Spleen (tissue), 11 donors: ENCODE results near the gene PPOX. TPM values are rescaled to one million over a fixed set of nuclear protein-coding genes. Genes with fewer than 3 reads are reported as not detected.

Source experiments
- DNase-seq: peaks from one replicate; pipeline ENCODE4 v3.0.0-alpha.2; 2020
- H3K27ac ChIP-seq, 8 donors: fragments of 200-600 bp; sonication (generic) in 7 of 8; 1 replicate in 4 of 8; 2 replicates in 4 of 8; pipeline versions ENCODE4 v1.5.0 to v1.8.0; 2016 to 2021; ENCODE audit warnings: inconsistent platforms in 4 of 8, mild to moderate bottlenecking in 4 of 8, moderate library complexity in 1 of 8
- H3K27me3 ChIP-seq, 7 donors: fragments of 200-600 bp; sonication (generic) in 6 of 7; replicated peaks in 1 of 7; 1 replicate in 4 of 7; 2 replicates in 3 of 7; pipeline versions ENCODE4 v1.5.0 to v1.8.0; 2016 to 2021; ENCODE audit warnings: inconsistent platforms in 3 of 7, mild to moderate bottlenecking in 1 of 7
- H3K36me3 ChIP-seq, 6 donors: fragments of 200-600 bp; sonication (generic) in 5 of 6; 1 replicate in 4 of 6; 2 replicates in 2 of 6; pipeline versions ENCODE4 v1.5.0 to v1.8.0; 2016 to 2021; ENCODE audit warnings: inconsistent platforms in 2 of 6
- H3K4me1 ChIP-seq, 6 donors: fragments of 200-600 bp; sonication (generic) in 5 of 6; 1 replicate in 3 of 6; 2 replicates in 3 of 6; pipeline versions ENCODE4 v1.5.0 to v1.8.0; 2016 to 2021; ENCODE audit warnings: inconsistent platforms in 3 of 6
- H3K4me3 ChIP-seq, 8 donors: fragments of 200-600 bp; sonication (generic) in 7 of 8; 1 replicate in 4 of 8; 2 replicates in 4 of 8; pipeline versions ENCODE4 v1.5.0 to v1.8.0; 2016 to 2021; ENCODE audit warnings: inconsistent platforms in 4 of 8, mild to moderate bottlenecking in 4 of 8, moderate library complexity in 2 of 8
- H3K9me3 ChIP-seq, 8 donors: fragments of 200-600 bp; sonication (generic) in 7 of 8; 1 replicate in 4 of 8; 2 replicates in 4 of 8; pipeline versions ENCODE4 v1.5.0 to v1.8.0; 2016 to 2021; ENCODE audit warnings: inconsistent platforms in 4 of 8
- CTCF ChIP-seq, 11 experiments: fragments of 200-600 bp in 7 of 11; fragments of 450-650 bp in 4 of 11; sonication (generic) in 4 of 11; IDR thresholded peaks in 8 of 11; conservative IDR thresholded peaks in 3 of 11; 1 replicate in 7 of 11; 2 replicates in 4 of 11; pipeline versions ENCODE4 v1.4.0 to v1.8.0; 2016 to 2021; ENCODE audit warnings: antibody characterized with exemption in 11 of 11, inconsistent platforms in 4 of 11, mild to moderate bottlenecking in 1 of 11
- POLR2A ChIP-seq, 3 donors: fragments of 450-650 bp; IDR thresholded peaks; one replicate each; pipeline ENCODE4 v1.5.1; 2017; ENCODE audit warnings: antibody characterized with exemption in 3 of 3, mild to moderate bottlenecking in 1 of 3
- POLR2AphosphoS5 ChIP-seq, 3 donors: sonication (generic); formaldehyde crosslinking; IDR thresholded peaks; one replicate each; pipeline ENCODE4 v1.5.1; 2017; ENCODE audit warnings: antibody characterized with exemption in 3 of 3
- WGBS, 5 donors: extraction: QIAGEN DNeasy Blood & Tissue Kit in 3 of 5; methylation state at CpG; one replicate each; pipeline versions ENCODE4 v1.1.5 to v1.1.7; 2013 to 2018; 5-methylcytosine and 5-hydroxymethylcytosine counted together
- intact Hi-C: fragments of 100-400 bp; cut with DNase I; formaldehyde crosslinking; loops from one replicate; pipeline ENCODE4 v1.15.0; 2023; ENCODE audit warnings: low total_unique reads
- polyA plus RNA-seq, 3 donors: library from polyadenylated mRNA; stranded (reverse); fragments of 200-250 nt; gene quantifications; one replicate each; pipeline ENCODE4 v1.2.1, GENCODE V29; 2013
- total RNA-seq, 7 donors: library from RNA; depleted of rRNA in 3 of 7; stranded (reverse); fragments of >200 nt in 3 of 7; fragmentation: NEBNext Ultra II Directional in 4 of 7; extraction: Animal tissue kit (Norgen Biotek cat#: 25700) in 4 of 7; gene quantifications; one replicate each; pipeline versions ENCODE4 v1.1.0 to v1.2.1, GENCODE V29; 2016 to 2021
- donor health status: healthy with polysubstance abuse.
- donor health status: DM: no; HTN: no; CAD: no; lungs with moderate emphysema.
- donor health status: DM: no; HTN: no; CAD: no.
- donor health status: Bipolar disorder and iron deficiency.
- donor health status: healthy.
- donor health status: DM: no; HTN: no; CAD: no.
- donor health status: DM: yes; HTN: yes; CAD: no.

Gene PPOX
- total and polyA plus RNA-seq, 10 donors = 25.5 to 74.7 (median 36.8) TPM

GRCh38 chr1:161128591-161129420 is 37.4 kb upstream of the PPOX start:
- H3K4me1 ChIP-seq = peaks cover 37 to 92% (median 55%) of the 10 kb centered on the region in 6 donors
- H3K36me3 ChIP-seq = peaks cover 2 to 69% (median 47%) of the 10 kb centered on the region in 6 donors

DNA sequence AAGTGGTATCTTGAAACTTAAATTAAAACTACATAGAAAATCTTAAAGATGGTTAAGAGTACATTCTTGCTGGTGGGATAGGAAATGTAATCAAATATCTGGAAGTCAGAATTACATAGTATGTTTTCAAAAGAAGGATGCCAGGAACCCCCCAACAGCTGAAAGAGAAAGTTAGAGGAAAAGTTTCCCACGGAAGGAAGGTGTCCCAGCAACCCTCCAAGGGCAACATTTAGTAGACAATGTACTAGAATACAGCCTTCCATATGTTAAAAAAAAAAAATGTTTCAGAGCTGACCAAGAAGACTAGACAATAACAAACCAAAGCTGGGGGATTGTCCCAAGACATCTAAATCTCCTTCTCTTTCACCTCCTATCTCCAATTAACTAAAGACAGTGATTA is 36.0 kb upstream of the PPOX start:
- H3K9me3 ChIP-seq = no peaks in the 10 kb centered on the region
- no peak for TF ChIP-seq POLR2AphosphoS5 (IDR thresholded peaks at IDR 0.05)
- TF ChIP-seq POLR2A (IDR thresholded peaks at IDR 0.05) = no peak
- no peak for TF ChIP-seq CTCF (IDR thresholded peaks at IDR 0.05 in 8 of 11, conservative IDR thresholded peaks at IDR 0.05 in 3 of 11)
- intact Hi-C loops = no loop called here
- DNase-seq = no peak
- H3K27ac ChIP-seq = peak overlapping the region in 5 of 8 donors; percentile 2 to 99 (median 97)
- no peak overlapping the region for H3K4me3 ChIP-seq
- WGBS, 5 donors = 41 to 66% (median 63%) methylated on average over 1 of the region's 1 CpG
- no peaks in the 10 kb centered on the region for H3K27me3 ChIP-seq
- H3K4me1 ChIP-seq = peaks cover 40 to 92% (median 67%) of the 10 kb centered on the region in 6 donors
- H3K36me3 ChIP-seq = peaks cover 2 to 58% (median 34%) of the 10 kb centered on the region in 6 donors

More at GRCh38 chr1:161128591-161129420, 37.4 kb upstream of the PPOX start:
- peak; percentile 1 for DNase-seq
- TF ChIP-seq POLR2A (IDR thresholded peaks at IDR 0.05) (no peak), CTCF (IDR thresholded peaks at IDR 0.05 in 8 of 11, conservative IDR thresholded peaks at IDR 0.05 in 3 of 11) (no peak), POLR2AphosphoS5 (IDR thresholded peaks at IDR 0.05) (no peak)
- peak overlapping the region in 3 of 8 donors; percentile 1 to 99 (median 98) for H3K27ac ChIP-seq
- H3K27me3 ChIP-seq = no peaks in the 10 kb centered on the region
- no peak overlapping the region for H3K4me3 ChIP-seq
- WGBS, 5 donors = 87 to 98% (median 94%) methylated on average over 4 of the region's 4 CpGs
- H3K9me3 ChIP-seq = no peaks in the 10 kb centered on the region
- intact Hi-C loops = no loop called here

- H3K27me3 ChIP-seq = no peaks in the 10 kb centered on the region
- WGBS, 5 donors = 5 to 7% (median 6%) methylated on average over 22 of the region's 22 CpGs
- no peak for TF ChIP-seq CTCF (IDR thresholded peaks at IDR 0.05 in 8 of 11, conservative IDR thresholded peaks at IDR 0.05 in 3 of 11)
- TF ChIP-seq POLR2A (IDR thresholded peaks at IDR 0.05) = no peak
- no peak for TF ChIP-seq POLR2AphosphoS5 (IDR thresholded peaks at IDR 0.05)
- peaks cover 2 to 43% (median 25%) of the 10 kb centered on the region in 6 donors for H3K36me3 ChIP-seq
- H3K27ac ChIP-seq = peak overlapping the region; percentile 95 to 99 (median 97)
- intact Hi-C loops = no loop called here
- H3K9me3 ChIP-seq = no peaks in the 10 kb centered on the region
- H3K4me3 ChIP-seq = peak overlapping the region; percentile 55 to 85 (median 66)
- H3K4me1 ChIP-seq = peaks cover 40 to 92% (median 63%) of the 10 kb centered on the region in 6 donors
- DNase-seq = peak; percentile 42
Observed at GRCh38 chr1:161131523-161132409, 34.5 kb upstream of the PPOX start.
